Hepatocyte (in vitro differentiated cells): ENCODE measurements around the gene SPRR3. TPM values are rescaled to one million over a fixed set of nuclear protein-coding genes. Genes with fewer than 3 reads are reported as not detected.

Source experiments
- DNase-seq: peaks from one replicate; pipeline ENCODE4 v3.0.0-alpha.2; 2016; ENCODE audit warnings: low spot score
- H2AFZ ChIP-seq: fragments of 200-600 bp; sonication (generic); 2 replicates; pipeline ENCODE4 v1.6.0; 2016; ENCODE audit warnings: antibody characterized with exemption, mild to moderate bottlenecking
- H3K27ac ChIP-seq: fragments of 200-600 bp; sonication (generic); 2 replicates; pipeline ENCODE4 v1.5.1; 2016; ENCODE audit warnings: mild to moderate bottlenecking
- H3K27me3 ChIP-seq: fragments of 200-600 bp; sonication (generic); 2 replicates; pipeline ENCODE4 v1.6.1; 2016
- H3K36me3 ChIP-seq: fragments of 200-600 bp; sonication (generic); replicated peaks from 2 replicates; pipeline ENCODE4 v1.5.1; 2016; ENCODE audit warnings: low read depth; ENCODE audit not compliant: insufficient read depth
- H3K4me1 ChIP-seq: fragments of 200-600 bp; sonication (generic); 2 replicates; pipeline ENCODE4 v1.5.1; 2016; ENCODE audit warnings: mild to moderate bottlenecking, moderate library complexity; ENCODE audit not compliant: insufficient read depth
- H3K4me2 ChIP-seq: fragments of 200-600 bp; sonication (generic); 2 replicates; pipeline ENCODE4 v1.6.0; 2016
- H3K4me3 ChIP-seq: fragments of 200-600 bp; sonication (generic); 2 replicates; pipeline ENCODE4 v1.5.1; 2016; ENCODE audit warnings: mild to moderate bottlenecking
- H3K79me2 ChIP-seq: fragments of 200-600 bp; sonication (generic); 2 replicates; pipeline ENCODE4 v1.6.0; 2017; ENCODE audit warnings: mild to moderate bottlenecking
- H3K9me2 ChIP-seq: fragments of 200-600 bp; sonication (generic); replicated peaks from 2 replicates; pipeline ENCODE4 v1.6.0; 2017; ENCODE audit warnings: mild to moderate bottlenecking; ENCODE audit not compliant: insufficient read depth
- H3K9me3 ChIP-seq: fragments of 200-600 bp; sonication (generic); 2 replicates; pipeline ENCODE4 v1.5.1; 2016; ENCODE audit warnings: low read depth, mild to moderate bottlenecking
- H4K20me1 ChIP-seq: fragments of 200-600 bp; sonication (generic); 2 replicates; pipeline ENCODE4 v1.6.0; 2016; ENCODE audit warnings: mild to moderate bottlenecking; ENCODE audit not compliant: insufficient read depth, poor library complexity, severe bottlenecking
- EZH2 ChIP-seq: fragments of 200-600 bp; sonication (generic); IDR thresholded peaks from 2 replicates; pipeline ENCODE4 v1.6.1; 2016; ENCODE audit warnings: antibody characterized with exemption, mild to moderate bottlenecking, borderline replicate concordance
- EZH2phosphoT487 ChIP-seq: fragments of 200-600 bp; sonication (generic); IDR thresholded peaks from one replicate; pipeline ENCODE4 v1.6.1; 2018; ENCODE audit warnings: antibody characterized with exemption, mild to moderate bottlenecking, low read depth, moderate library complexity; ENCODE audit not compliant: unreplicated experiment, severe bottlenecking
- WGBS: methylation state at CpG from one replicate; pipeline ENCODE4 v1.1.6; 2016; ENCODE audit warnings: low lambda C conversion rate; ENCODE audit errors: missing lambda C conversion rate; 5-methylcytosine and 5-hydroxymethylcytosine counted together
- polyA plus RNA-seq: library from polyadenylated mRNA; unstranded; fragments of >200 nt; fragmentation: Nextera tagmentation; extraction: Ambion mirVana; gene quantifications from 2 replicates; pipeline ENCODE4 v1.2.1, GENCODE V29; 2016
- total RNA-seq: library from RNA; depleted of rRNA; stranded (reverse); fragments of >200 nt; gene quantifications from 2 replicates; pipeline ENCODE4 v1.2.3, GENCODE V29; 2014
- TF ChIP-seq, protein P1 (sequence below): fragments of 200-600 bp; sonication (generic); IDR thresholded peaks from 2 replicates; pipeline ENCODE4 v1.5.1; 2016; ENCODE audit warnings: antibody characterized with exemption, mild to moderate bottlenecking; ENCODE audit not compliant: poor library complexity

Gene SPRR3
- total and polyA plus RNA-seq, 2 experiments from 2014 or later = 0.40 TPM; not detected in 1

DNA sequence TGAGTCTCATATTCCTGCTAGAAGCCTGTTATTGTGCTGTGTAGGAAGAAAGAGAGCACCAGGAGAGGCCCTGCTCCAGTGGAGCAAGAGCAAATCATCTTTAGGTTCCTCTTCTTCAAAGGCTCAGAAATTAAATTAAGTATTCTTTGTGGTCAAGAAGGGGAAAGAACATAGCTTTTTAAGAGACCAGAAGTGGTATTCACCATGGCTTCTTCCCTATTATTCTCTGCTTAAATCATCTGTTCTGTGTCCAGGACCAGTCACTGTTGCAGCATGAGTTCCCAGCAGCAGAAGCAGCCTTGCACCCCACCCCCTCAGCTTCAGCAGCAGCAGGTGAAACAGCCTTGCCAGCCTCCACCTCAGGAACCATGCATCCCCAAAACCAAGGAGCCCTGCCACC, 30.5 kb downstream of the SPRR3 start:
- TF ChIP-seq, protein P1, sequence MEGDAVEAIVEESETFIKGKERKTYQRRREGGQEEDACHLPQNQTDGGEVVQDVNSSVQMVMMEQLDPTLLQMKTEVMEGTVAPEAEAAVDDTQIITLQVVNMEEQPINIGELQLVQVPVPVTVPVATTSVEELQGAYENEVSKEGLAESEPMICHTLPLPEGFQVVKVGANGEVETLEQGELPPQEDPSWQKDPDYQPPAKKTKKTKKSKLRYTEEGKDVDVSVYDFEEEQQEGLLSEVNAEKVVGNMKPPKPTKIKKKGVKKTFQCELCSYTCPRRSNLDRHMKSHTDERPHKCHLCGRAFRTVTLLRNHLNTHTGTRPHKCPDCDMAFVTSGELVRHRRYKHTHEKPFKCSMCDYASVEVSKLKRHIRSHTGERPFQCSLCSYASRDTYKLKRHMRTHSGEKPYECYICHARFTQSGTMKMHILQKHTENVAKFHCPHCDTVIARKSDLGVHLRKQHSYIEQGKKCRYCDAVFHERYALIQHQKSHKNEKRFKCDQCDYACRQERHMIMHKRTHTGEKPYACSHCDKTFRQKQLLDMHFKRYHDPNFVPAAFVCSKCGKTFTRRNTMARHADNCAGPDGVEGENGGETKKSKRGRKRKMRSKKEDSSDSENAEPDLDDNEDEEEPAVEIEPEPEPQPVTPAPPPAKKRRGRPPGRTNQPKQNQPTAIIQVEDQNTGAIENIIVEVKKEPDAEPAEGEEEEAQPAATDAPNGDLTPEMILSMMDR = no peak
- TF ChIP-seq EZH2phosphoT487 (no peak), EZH2 (no peak)
- H3K9me2 ChIP-seq = no peaks in the 10 kb centered on the region
- H3K27me3 ChIP-seq = no peaks in the 10 kb centered on the region
- no peaks in the 10 kb centered on the region for H3K9me3 ChIP-seq
- H2AFZ ChIP-seq = no peak overlapping the region
- no peaks in the 10 kb centered on the region for H3K36me3 ChIP-seq
- no peak overlapping the region for H3K27ac ChIP-seq
- H3K79me2 ChIP-seq = no peaks in the 10 kb centered on the region
- no peaks in the 10 kb centered on the region for H3K4me1 ChIP-seq
- H3K4me2 ChIP-seq = no peak overlapping the region
- DNase-seq = no peak
- no peaks in the 10 kb centered on the region for H4K20me1 ChIP-seq
- H3K4me3 ChIP-seq = no peak overlapping the region

DNA sequence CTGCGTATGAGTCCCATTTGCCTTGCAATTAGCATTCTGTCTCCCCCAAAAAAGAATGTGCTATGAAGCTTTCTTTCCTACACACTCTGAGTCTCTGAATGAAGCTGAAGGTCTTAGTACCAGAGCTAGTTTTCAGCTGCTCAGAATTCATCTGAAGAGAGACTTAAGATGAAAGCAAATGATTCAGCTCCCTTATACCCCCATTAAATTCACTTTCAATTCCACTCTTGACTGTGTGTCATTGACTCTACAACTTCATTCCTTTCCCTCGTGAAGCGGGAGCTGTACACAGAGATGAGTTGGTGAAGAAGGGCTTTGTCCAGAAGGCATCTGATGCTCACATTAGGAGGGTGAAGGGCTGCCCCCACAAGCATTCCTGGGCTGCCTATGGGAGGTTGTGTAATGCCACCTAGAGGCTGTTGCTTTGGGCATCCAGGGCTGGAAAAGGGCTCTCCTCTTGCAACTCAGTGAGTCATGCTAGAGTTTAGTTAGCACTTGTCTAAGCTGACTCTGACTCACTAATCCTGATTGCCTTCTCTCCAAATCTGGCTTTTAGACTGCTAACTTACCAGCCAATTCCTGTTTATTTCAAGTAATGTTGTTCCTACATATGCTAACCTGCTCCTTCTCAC, 31.2 kb downstream of the SPRR3 start:
- WGBS = 55% methylated on average over 3 of the region's 3 CpGs
- Histone ChIP-seq H3K4me2 (no peak overlapping the region), H3K9me2 (no peaks in the 10 kb centered on the region), H3K27ac (no peak overlapping the region), H4K20me1 (no peaks in the 10 kb centered on the region), H3K9me3 (no peaks in the 10 kb centered on the region), H3K4me3 (no peak overlapping the region), H3K36me3 (no peaks in the 10 kb centered on the region), H2AFZ (no peak overlapping the region), H3K4me1 (no peaks in the 10 kb centered on the region), H3K27me3 (no peaks in the 10 kb centered on the region), H3K79me2 (no peaks in the 10 kb centered on the region)
- no peak for TF ChIP-seq EZH2
- TF ChIP-seq EZH2phosphoT487 = no peak
- TF ChIP-seq, protein P1 = no peak
- DNase-seq = no peak

DNA sequence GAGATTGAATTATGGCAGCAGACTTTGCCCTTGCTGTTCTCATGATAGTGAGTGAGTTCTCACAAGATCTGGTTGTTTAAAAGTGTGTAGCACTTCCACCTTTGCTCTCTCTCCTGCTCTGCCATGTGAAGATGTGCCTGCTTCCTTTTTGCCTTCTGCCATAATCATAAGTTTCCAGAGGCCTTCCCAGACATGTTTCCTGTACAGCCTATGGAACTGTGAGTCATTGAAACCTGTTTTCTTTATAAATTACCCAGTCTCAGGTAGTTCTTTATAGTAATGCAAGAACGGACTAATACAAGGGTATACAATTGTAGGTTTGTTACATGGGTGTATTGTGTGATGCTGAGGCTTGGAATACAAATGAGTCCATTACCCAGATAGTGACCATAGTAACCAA, 33.7 kb downstream of the SPRR3 start:
- Histone ChIP-seq H3K4me1 (no peaks in the 10 kb centered on the region), H3K36me3 (no peaks in the 10 kb centered on the region), H4K20me1 (no peaks in the 10 kb centered on the region), H2AFZ (no peak overlapping the region), H3K9me3 (no peaks in the 10 kb centered on the region), H3K27me3 (no peaks in the 10 kb centered on the region), H3K4me3 (no peak overlapping the region), H3K9me2 (no peaks in the 10 kb centered on the region), H3K27ac (no peak overlapping the region), H3K79me2 (no peaks in the 10 kb centered on the region), H3K4me2 (no peak overlapping the region)
- no peak for DNase-seq
- TF ChIP-seq EZH2phosphoT487 = no peak
- no peak for TF ChIP-seq EZH2
- TF ChIP-seq, protein P1 = no peak
- WGBS = 79% methylated on average over 1 of the region's 1 CpG
